ENCODE results near the gene TARBP2. TPM values are rescaled to one million over a fixed set of nuclear protein-coding genes. Genes with fewer than 3 reads are reported as not detected.

Gene TARBP2
- total RNA-seq = 43.9 and 45.5 TPM in 2 replicates

GRCh38 chr12:53500776-53501614 is at the start of gene TARBP2:
Gene TARBP2, plus strand, starts transcription at chr12:53501283. Its CDS starts 126 bp downstream, at chr12:53501409.

GRCh38 chr12:53451661-53452158 is 49.4 kb upstream of the TARBP2 start, which contains the start of gene PCBP2:
Gene PCBP2, plus strand, starts transcription at chr12:53452102. Its CDS starts 2,699 bp downstream, at chr12:53454801.

GRCh38 chr12:53499266-53500141 is 1.6 kb upstream of the TARBP2 start, which contains the start of gene MAP3K12:
Gene MAP3K12, minus strand, starts transcription at chr12:53499458. Its CDS starts 12,067 bp downstream, at chr12:53487391.

GRCh38 chr12:53506881-53507602 is 6.0 kb downstream of the TARBP2 start, which contains the start of gene NPFF:
Gene NPFF, minus strand, starts transcription at chr12:53507484. Its CDS starts 10 bp downstream, at chr12:53507474.

Other genes starting within 250 kb of the TARBP2 start
- 14.8 and 22.2 TPM in 2 replicates for gene ESPL1, start 233.0 kb upstream of the TARBP2 start, total RNA-seq
- gene PFDN5, start 205.7 kb upstream of the TARBP2 start, total RNA-seq = 384 and 454 TPM in 2 replicates
- 41.8 and 63.4 TPM in 2 replicates for gene MYG1, start 201.6 kb upstream of the TARBP2 start, total RNA-seq
- 59.6 and 69.6 TPM in 2 replicates for gene AAAS, start 179.7 kb upstream of the TARBP2 start, total RNA-seq
- 0.13 TPM in 1 of 2 replicates, not detected in the other for gene SP7, start 164.9 kb upstream of the TARBP2 start, total RNA-seq
- 27.6 and 28.9 TPM in 2 replicates for gene SP1, start 121.1 kb upstream of the TARBP2 start, total RNA-seq
- gene AMHR2, start 77.4 kb upstream of the TARBP2 start, total RNA-seq = not detected in 2 replicates
- 76.1 and 115 TPM in 2 replicates for gene PRR13, start 59.5 kb upstream of the TARBP2 start, total RNA-seq
- gene PCBP2, start 49.2 kb upstream of the TARBP2 start, total RNA-seq = 203 and 218 TPM in 2 replicates
- 5.8 and 6.9 TPM in 2 replicates for gene MAP3K12, start 1.8 kb upstream of the TARBP2 start, total RNA-seq
- not detected in 2 replicates for gene NPFF, start 6.2 kb downstream of the TARBP2 start, total RNA-seq
- 16.0 and 18.7 TPM in 2 replicates for gene ATF7, start 125.1 kb downstream of the TARBP2 start, total RNA-seq
- gene ATP5MC2, start 174.8 kb downstream of the TARBP2 start, total RNA-seq = 426 and 518 TPM in 2 replicates
- gene CALCOCO1, start 226.2 kb downstream of the TARBP2 start, total RNA-seq = 32.6 and 45.5 TPM in 2 replicates

Data from mammary microvascular endothelial cell (primary cell).